Parathyroid adenoma (tissue), 2 donors: ENCODE measurements around the gene ANXA8.

Experiments
- H2AFZ ChIP-seq: fragments of 300-600 bp; sonication (generic); one replicate; pipeline ENCODE4 v1.7.0; 2017; ENCODE audit warnings: antibody characterized with exemption, mild to moderate bottlenecking
- H3K27ac ChIP-seq: fragments of 300-600 bp; sonication (generic); one replicate; pipeline ENCODE4 v1.7.0; 2017
- H3K27me3 ChIP-seq: fragments of 300-600 bp; sonication (generic); one replicate; pipeline ENCODE4 v1.7.0; 2017; ENCODE audit warnings: low read length; ENCODE audit not compliant: control insufficient read depth, insufficient read depth
- H3K36me3 ChIP-seq: fragments of 300-600 bp; sonication (generic); one replicate; pipeline ENCODE4 v1.7.0; 2017; ENCODE audit warnings: low read length; ENCODE audit not compliant: control insufficient read depth, insufficient read depth
- H3K4me1 ChIP-seq: fragments of 300-600 bp; sonication (generic); one replicate; pipeline ENCODE4 v1.7.0; 2017; ENCODE audit warnings: control low read depth
- H3K4me2 ChIP-seq: fragments of 300-600 bp; sonication (generic); one replicate; pipeline ENCODE4 v1.7.0; 2017; ENCODE audit warnings: low read length
- H3K4me3 ChIP-seq: fragments of 300-600 bp; sonication (generic); one replicate; pipeline ENCODE4 v1.7.0; 2017; ENCODE audit warnings: low read depth, low read length
- H3K79me2 ChIP-seq: fragments of 300-600 bp; sonication (generic); one replicate; pipeline ENCODE4 v1.7.0; 2017; ENCODE audit warnings: control low read depth
- H3K9ac ChIP-seq: fragments of 300-600 bp; sonication (generic); one replicate; pipeline ENCODE4 v1.7.0; 2017; ENCODE audit warnings: mild to moderate bottlenecking
- H3K9me3 ChIP-seq: fragments of 300-600 bp; sonication (generic); one replicate; pipeline ENCODE4 v1.7.0; 2017; ENCODE audit warnings: low read length; ENCODE audit not compliant: control insufficient read depth
- CTCF ChIP-seq: fragments of 300-600 bp; sonication (generic); IDR thresholded peaks from one replicate; pipeline ENCODE4 v1.7.0; 2017; ENCODE audit warnings: antibody characterized with exemption, mild to moderate bottlenecking
- donor health status: primary hyperparathyroidism.

The ANXA8 gene

GRCh38 chr10:47440207-47440606 lies 43.7 kb downstream of the ANXA8 start:
- H3K79me2 ChIP-seq = no peaks in the 10 kb centered on the region

DNA sequence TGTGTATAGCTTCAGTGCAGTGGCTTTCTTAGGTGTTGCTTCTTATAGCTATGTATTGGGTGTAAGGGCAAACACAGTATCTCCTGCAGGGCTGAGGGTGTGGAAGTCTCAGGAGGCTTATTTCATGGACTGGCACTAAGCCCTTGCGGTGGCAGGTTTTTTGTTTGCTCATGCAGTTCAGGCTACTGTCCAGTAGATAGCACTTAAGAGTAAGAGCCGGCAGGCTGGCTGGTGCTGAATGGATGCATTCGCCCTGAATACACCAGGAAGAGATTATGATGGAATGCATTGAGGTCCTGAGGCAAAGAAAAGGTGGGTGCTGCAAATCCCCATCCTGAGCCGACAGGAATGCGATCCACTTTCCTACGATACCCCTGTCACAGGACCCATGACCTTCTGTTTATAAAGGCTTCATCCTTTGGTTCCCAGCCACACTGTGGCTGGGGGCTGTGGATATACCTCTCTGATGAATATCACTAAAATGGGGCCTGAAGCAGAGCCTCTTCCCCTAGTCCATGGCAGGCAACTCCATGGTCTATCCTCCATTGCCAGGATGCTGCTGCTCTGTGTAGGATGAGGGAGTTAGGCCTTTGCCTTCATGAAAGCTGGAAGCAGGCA lies 44.9 kb downstream of the ANXA8 start:
- Histone ChIP-seq H3K4me1 (no peaks in the 10 kb centered on the region), H3K9me3 (no peaks in the 10 kb centered on the region), H3K9ac (no peak overlapping the region), H3K4me2 (no peak overlapping the region), H3K79me2 (no peaks in the 10 kb centered on the region), H3K4me3 (no peak overlapping the region), H3K27ac (no peak overlapping the region), H2AFZ (no peak overlapping the region), H3K36me3 (no peaks in the 10 kb centered on the region), H3K27me3 (no peaks in the 10 kb centered on the region)
- no peak for TF ChIP-seq CTCF

More at GRCh38 chr10:47440207-47440606, 43.7 kb downstream of the ANXA8 start:
- TF ChIP-seq CTCF = no peak
- no peaks in the 10 kb centered on the region for H3K36me3 ChIP-seq
- no peak overlapping the region for H3K4me2 ChIP-seq
- H2AFZ ChIP-seq = no peak overlapping the region
- H3K4me1 ChIP-seq = no peaks in the 10 kb centered on the region
- no peaks in the 10 kb centered on the region for H3K27me3 ChIP-seq
- no peak overlapping the region for H3K4me3 ChIP-seq
- H3K27ac ChIP-seq = no peak overlapping the region
- no peaks in the 10 kb centered on the region for H3K9me3 ChIP-seq
- H3K9ac ChIP-seq = no peak overlapping the region

DNA sequence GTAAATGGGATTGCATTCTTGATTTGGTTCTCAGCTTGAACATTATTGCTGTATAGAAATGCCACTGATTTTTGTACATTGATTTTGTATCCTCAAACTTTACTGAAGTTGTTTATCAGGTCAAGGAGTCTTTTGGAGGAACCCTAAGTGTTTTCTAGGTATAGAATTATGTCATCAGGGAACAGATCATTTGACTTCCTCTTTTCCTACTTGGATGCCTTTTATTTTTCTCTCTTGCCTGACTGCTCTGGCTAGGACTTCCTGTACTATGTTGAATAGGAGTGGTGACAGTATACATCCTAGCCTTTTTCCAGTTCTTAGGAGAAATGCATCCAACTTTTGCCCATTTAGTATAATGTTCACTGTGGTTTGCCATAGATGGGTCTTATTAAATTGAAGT lies 48.8 kb downstream of the ANXA8 start:
- Histone ChIP-seq H2AFZ (no peak overlapping the region), H3K36me3 (no peaks in the 10 kb centered on the region), H3K9ac (no peak overlapping the region), H3K27me3 (no peaks in the 10 kb centered on the region), H3K4me3 (no peak overlapping the region), H3K4me2 (no peak overlapping the region), H3K9me3 (no peaks in the 10 kb centered on the region), H3K27ac (no peak overlapping the region), H3K79me2 (no peaks in the 10 kb centered on the region), H3K4me1 (no peaks in the 10 kb centered on the region)
- TF ChIP-seq CTCF = no peak

DNA sequence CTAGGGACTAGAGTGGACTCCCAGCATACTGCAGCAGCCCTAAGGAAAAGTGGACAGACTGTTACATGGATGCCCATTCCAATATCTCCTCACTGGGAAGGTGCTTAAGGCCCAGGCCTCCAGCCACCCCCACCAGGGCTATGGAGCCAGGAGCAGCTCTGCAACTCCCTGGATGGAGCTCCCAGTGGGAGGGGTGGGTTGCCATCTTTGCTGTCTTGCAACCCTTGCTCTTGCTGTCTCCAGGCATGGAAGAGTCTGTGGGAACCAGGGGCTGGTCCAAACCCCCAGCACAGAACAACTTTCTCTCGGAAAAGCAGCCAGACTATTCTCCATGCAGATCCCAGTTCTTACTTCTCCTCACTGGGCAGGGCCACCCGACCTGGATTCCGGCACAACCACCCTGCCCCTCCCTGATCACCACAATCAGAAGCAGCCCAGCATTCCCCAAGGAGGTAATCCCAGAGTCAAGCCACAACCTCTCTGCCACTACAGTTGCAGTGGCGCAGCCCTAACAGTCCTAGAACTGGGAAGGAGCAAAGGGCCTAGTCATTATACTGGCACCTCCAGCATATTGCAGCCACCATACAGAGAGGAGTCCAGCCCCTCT lies 58.0 kb downstream of the ANXA8 start:
- H3K4me1 ChIP-seq = no peaks in the 10 kb centered on the region
- H3K27ac ChIP-seq = no peak overlapping the region
- H3K9me3 ChIP-seq = no peaks in the 10 kb centered on the region
- H3K27me3 ChIP-seq = no peaks in the 10 kb centered on the region
- no peaks in the 10 kb centered on the region for H3K36me3 ChIP-seq
- H3K4me2 ChIP-seq = no peak overlapping the region
- H3K9ac ChIP-seq = no peak overlapping the region
- no peak for TF ChIP-seq CTCF
- H3K4me3 ChIP-seq = no peak overlapping the region
- no peak overlapping the region for H2AFZ ChIP-seq
- no peaks in the 10 kb centered on the region for H3K79me2 ChIP-seq

DNA sequence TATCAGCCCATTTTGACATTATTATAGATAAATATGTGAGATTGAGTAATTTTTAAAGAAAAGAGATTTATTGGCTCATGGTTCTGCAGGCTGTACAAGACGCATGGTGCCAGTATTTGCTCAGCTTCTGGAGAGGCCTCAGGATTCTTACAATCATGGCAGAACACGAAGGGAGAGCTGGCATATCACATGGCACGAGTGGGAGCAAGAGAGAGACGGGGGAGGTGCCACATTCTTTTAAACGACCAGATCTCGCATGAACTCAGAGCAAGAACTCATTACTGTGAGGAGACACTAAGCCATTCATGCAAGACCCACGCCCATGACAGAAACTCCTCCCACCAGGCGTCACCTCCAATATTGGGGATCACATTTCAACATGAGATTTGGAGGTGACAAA lies 59.7 kb downstream of the ANXA8 start:
- H3K9ac ChIP-seq = no peak overlapping the region
- no peak overlapping the region for H3K27ac ChIP-seq
- H3K36me3 ChIP-seq = no peaks in the 10 kb centered on the region
- H3K27me3 ChIP-seq = no peaks in the 10 kb centered on the region
- TF ChIP-seq CTCF = no peak
- no peaks in the 10 kb centered on the region for H3K9me3 ChIP-seq
- no peak overlapping the region for H3K4me2 ChIP-seq
- no peaks in the 10 kb centered on the region for H3K4me1 ChIP-seq
- H2AFZ ChIP-seq = no peak overlapping the region
- H3K79me2 ChIP-seq = no peaks in the 10 kb centered on the region
- H3K4me3 ChIP-seq = no peak overlapping the region
